Right lobe of liver (tissue), 6 donors: ENCODE measurements around the gene AMMECR1. TPM values are rescaled to one million over a fixed set of nuclear protein-coding genes. Genes with fewer than 3 reads are reported as not detected.

Experiments
- ATAC-seq, 4 donors: fragments of 200-7000 bp; cut with Tn5 transposase; one replicate each; pipeline ENCODE4 v1.9.1; 2020; ENCODE audit warnings: mild to moderate bottlenecking in 4 of 4, moderate library complexity in 4 of 4
- DNase-seq, 3 donors: peaks; one replicate each; pipeline ENCODE4 v3.0.0-alpha.2; 2020
- H3K27ac ChIP-seq, 3 donors: fragments of 200-600 bp; one replicate each; pipeline ENCODE4 v1.8.0; 2022
- H3K27me3 ChIP-seq, 2 donors: fragments of 200-600 bp; one replicate each; pipeline ENCODE4 v1.8.0; 2022
- H3K36me3 ChIP-seq, 4 donors: fragments of 200-600 bp; sonication (generic) in 1 of 4; one replicate each; pipeline versions ENCODE4 v1.5.1 to v1.8.0; 2017 to 2022; ENCODE audit warnings: control low read depth in 1 of 4
- H3K4me1 ChIP-seq, 4 donors: fragments of 200-600 bp; sonication (generic) in 1 of 4; one replicate each; pipeline versions ENCODE4 v1.5.1 to v1.8.0; 2017 to 2022; ENCODE audit warnings: control low read depth in 1 of 4
- H3K4me3 ChIP-seq, 3 donors: fragments of 200-600 bp; one replicate each; pipeline ENCODE4 v1.8.0; 2022
- H3K9me3 ChIP-seq, 4 donors: fragments of 200-600 bp; sonication (generic) in 1 of 4; one replicate each; pipeline versions ENCODE4 v1.5.1 to v1.8.0; 2017 to 2022; ENCODE audit warnings: control low read depth in 1 of 4
- CTCF ChIP-seq, 4 donors: fragments of 200-600 bp in 3 of 4; fragments of 450-650 bp in 1 of 4; IDR thresholded peaks; one replicate each; pipeline versions ENCODE4 v1.5.1 to v1.8.0; 2016 to 2022; ENCODE audit warnings: antibody characterized with exemption in 4 of 4, mild to moderate bottlenecking in 2 of 4
- POLR2A ChIP-seq: fragments of 450-650 bp; IDR thresholded peaks from one replicate; pipeline ENCODE4 v1.6.1; 2017; ENCODE audit warnings: antibody characterized with exemption, mild to moderate bottlenecking
- WGBS: methylation state at CpG from one replicate; pipeline ENCODE4 v1.1.6; 2018; ENCODE audit warnings: low coverage, low lambda C conversion rate; ENCODE audit not compliant: insufficient coverage; ENCODE audit errors: missing lambda C conversion rate; 5-methylcytosine and 5-hydroxymethylcytosine counted together
- intact Hi-C, 2 donors: fragments of 100-400 bp; cut with DNase I; formaldehyde crosslinking; loops; one replicate each; pipeline versions ENCODE4 v1.11.2 to v1.14.1; 2022
- total RNA-seq, 6 experiments: library from RNA; depleted of rRNA in 2 of 6; stranded (reverse); fragments of >200 nt in 2 of 6; fragmentation: NEBNext Ultra II Directional in 3 of 6; extraction: Animal tissue kit (Norgen Biotek cat#: 25700) in 3 of 6; gene quantifications; one replicate each; pipeline versions ENCODE4 v1.1.0 to v1.2.4, GENCODE V29; 2016 to 2023
- donor health status: DM: no; HTN: yes; CAD: no.
- donor health status: DM: no; HTN: no; CAD: no.
- donor health status: DM: no; HTN: no; CAD: no.
- donor health status: DM: no; HTN: yes; CAD: no.
- donor health status: DM: no; HTN: yes; CAD: no.

Gene AMMECR1
- total RNA-seq, 6 experiments from 2014 or later = 3.1 to 3.9 (median 3.4) TPM

- H3K9me3 ChIP-seq = no peaks in the 10 kb centered on the region
- DNase-seq (no peak), ATAC-seq (no peak)
- WGBS = 56% methylated on average over 1 of the region's 1 CpG
- intact Hi-C loops = no loop called here
- H3K4me3 ChIP-seq = no peak overlapping the region
- H3K27me3 ChIP-seq = no peaks in the 10 kb centered on the region
- H3K4me1 ChIP-seq = no peaks in the 10 kb centered on the region
- H3K36me3 ChIP-seq = no peaks in the 10 kb centered on the region
- no peak overlapping the region for H3K27ac ChIP-seq
- TF ChIP-seq POLR2A = no peak
- TF ChIP-seq CTCF (IDR thresholded peaks at IDR 0.05) = no peak
Observed at GRCh38 chrX:110219920-110220319, 98.0 kb downstream of the AMMECR1 start.

- ATAC-seq (no peak), DNase-seq (no peak)
- 48% methylated on average over 2 of the region's 2 CpGs for WGBS
- Histone ChIP-seq H3K27me3 (no peaks in the 10 kb centered on the region), H3K4me3 (no peak overlapping the region), H3K9me3 (no peaks in the 10 kb centered on the region), H3K27ac (no peak overlapping the region), H3K36me3 (no peaks in the 10 kb centered on the region), H3K4me1 (no peaks in the 10 kb centered on the region)
- intact Hi-C loops = no loop called here
- TF ChIP-seq POLR2A = no peak
- no peak for TF ChIP-seq CTCF (IDR thresholded peaks at IDR 0.05)
Observed at GRCh38 chrX:110218591-110218990, 99.3 kb downstream of the AMMECR1 start.

GRCh38 chrX:110216027-110216426 is 101.9 kb downstream of the AMMECR1 start:
- H3K4me3 ChIP-seq = no peak overlapping the region
- intact Hi-C loops = no loop called here
- H3K27me3 ChIP-seq = no peaks in the 10 kb centered on the region
- ATAC-seq = no peak
- no peaks in the 10 kb centered on the region for H3K9me3 ChIP-seq
- H3K4me1 ChIP-seq = no peaks in the 10 kb centered on the region
- H3K36me3 ChIP-seq = no peaks in the 10 kb centered on the region
- 54% methylated on average over 4 of the region's 4 CpGs for WGBS
- no peak overlapping the region for H3K27ac ChIP-seq
- no peak for DNase-seq
- no peak for TF ChIP-seq CTCF (IDR thresholded peaks at IDR 0.05)
- no peak for TF ChIP-seq POLR2A

- 58% methylated on average over 1 of the region's 1 CpG for WGBS
- no peaks in the 10 kb centered on the region for H3K9me3 ChIP-seq
- H3K27ac ChIP-seq = no peak overlapping the region
- TF ChIP-seq CTCF (IDR thresholded peaks at IDR 0.05) (no peak), POLR2A (no peak)
- DNase-seq (no peak), ATAC-seq (no peak)
- no peak overlapping the region for H3K4me3 ChIP-seq
- no peaks in the 10 kb centered on the region for H3K27me3 ChIP-seq
- no peaks in the 10 kb centered on the region for H3K36me3 ChIP-seq
- no peaks in the 10 kb centered on the region for H3K4me1 ChIP-seq
- intact Hi-C loops = no loop called here
Observed at GRCh38 chrX:110215411-110215810, 102.5 kb downstream of the AMMECR1 start.

- Histone ChIP-seq H3K27me3 (no peaks in the 10 kb centered on the region), H3K9me3 (no peaks in the 10 kb centered on the region), H3K4me3 (no peak overlapping the region), H3K4me1 (no peaks in the 10 kb centered on the region), H3K36me3 (no peaks in the 10 kb centered on the region), H3K27ac (no peak overlapping the region)
- no peak for TF ChIP-seq CTCF (IDR thresholded peaks at IDR 0.05)
- TF ChIP-seq POLR2A = no peak
- intact Hi-C loops = no loop called here
- no peak for ATAC-seq
- 55% methylated on average over 1 of the region's 1 CpG for WGBS
- DNase-seq = no peak
Observed at GRCh38 chrX:110214684-110215083, 103.2 kb downstream of the AMMECR1 start.
